Measurements from ENCODE around the gene FRMPD4. TPM values are rescaled to one million over a fixed set of nuclear protein-coding genes. Genes with fewer than 3 reads are reported as not detected.

FRMPD4 gene
- total and polyA plus RNA-seq, 2 of the 13 experiments (the other 11 are each of a cell fraction or from before 2014, with no cell fraction given), result not detected

DNA sequence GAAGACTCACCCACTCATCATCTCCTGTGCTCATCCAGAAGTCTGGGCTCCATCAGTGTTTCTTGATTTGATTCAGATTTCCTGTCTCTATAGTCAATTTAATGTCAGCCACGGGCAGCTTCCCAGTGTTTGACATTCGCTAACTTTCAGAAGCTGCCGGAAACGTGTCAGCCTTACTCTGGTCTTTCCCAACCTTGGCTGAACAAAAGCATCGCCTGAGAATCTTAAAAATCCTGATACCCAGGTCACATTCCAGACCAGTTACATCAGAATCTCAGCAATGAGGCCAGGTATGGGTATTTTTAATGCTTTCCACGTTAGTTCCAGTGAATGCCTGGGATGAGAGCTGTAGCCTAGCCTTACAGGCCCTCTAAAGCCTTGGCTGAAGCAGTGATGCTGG lies 233.8 kb downstream of the FRMPD4 start:
- no peak overlapping the region for H3K9ac ChIP-seq (ENCODE audit: insufficient read depth, low read depth, low read length)
- BruUV-seq (replicated peaks), result no TSS peak
- no peak for TF ChIP-seq SMC3 (IDR thresholded peaks at IDR 0.05; ENCODE audit: low read length)
- no peak for TF ChIP-seq POGZ (CRISPR knock-in tag; IDR thresholded peaks at IDR 0.05)
- no peak for TF ChIP-seq PRMT3 (CRISPR knock-in tag; IDR thresholded peaks at IDR 0.05; ENCODE audit: borderline replicate concordance, low read depth)
- TF ChIP-seq HOXA9 (CRISPR knock-in tag; IDR thresholded peaks at IDR 0.05; ENCODE audit: borderline replicate concordance), result no peak
- TF ChIP-seq SP2 (CRISPR knock-in tag; IDR thresholded peaks at IDR 0.05), result no peak
- TF ChIP-seq TARDBP (CRISPR knock-in tag; IDR thresholded peaks at IDR 0.05), result no peak
- TF ChIP-seq ZFP36 (IDR thresholded peaks at IDR 0.05; ENCODE audit: borderline replicate concordance, low read depth, low read length, partially characterized antibody), result no peak
- no peak for TF ChIP-seq ZNF160 (CRISPR knock-in tag; IDR thresholded peaks at IDR 0.05)
- no peak for TF ChIP-seq SALL1 (CRISPR knock-in tag; IDR thresholded peaks at IDR 0.05)
- TF ChIP-seq ZNF337 (CRISPR knock-in tag; IDR thresholded peaks at IDR 0.05; ENCODE audit: borderline replicate concordance, low read depth), result no peak
- TF ChIP-seq, protein P1, sequence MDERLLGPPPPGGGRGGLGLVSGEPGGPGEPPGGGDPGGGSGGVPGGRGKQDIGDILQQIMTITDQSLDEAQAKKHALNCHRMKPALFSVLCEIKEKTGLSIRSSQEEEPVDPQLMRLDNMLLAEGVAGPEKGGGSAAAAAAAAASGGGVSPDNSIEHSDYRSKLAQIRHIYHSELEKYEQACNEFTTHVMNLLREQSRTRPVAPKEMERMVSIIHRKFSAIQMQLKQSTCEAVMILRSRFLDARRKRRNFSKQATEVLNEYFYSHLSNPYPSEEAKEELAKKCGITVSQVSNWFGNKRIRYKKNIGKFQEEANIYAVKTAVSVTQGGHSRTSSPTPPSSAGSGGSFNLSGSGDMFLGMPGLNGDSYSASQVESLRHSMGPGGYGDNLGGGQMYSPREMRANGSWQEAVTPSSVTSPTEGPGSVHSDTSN (CRISPR knock-in tag; IDR thresholded peaks at IDR 0.05), result no peak
- TF ChIP-seq ZNF33A (CRISPR knock-in tag; IDR thresholded peaks at IDR 0.05; ENCODE audit: borderline replicate concordance), result no peak
- TF ChIP-seq TBP (CRISPR knock-in tag; IDR thresholded peaks at IDR 0.05), result no peak
- TF ChIP-seq ARNTL (CRISPR knock-in tag; IDR thresholded peaks at IDR 0.05), result no peak
- TF ChIP-seq KLF6 (CRISPR knock-in tag; IDR thresholded peaks at IDR 0.05), result no peak
- 40% methylated on average over 4 of the region's 6 CpGs for WGBS (ENCODE audit: low lambda C conversion rate)
- H3K4me3 ChIP-seq (replicated peaks in 1 of 3; ENCODE audit: insufficient read depth in 1 of 3, low read depth in 2 of 3, low read length in 3 of 3), result no peak overlapping the region
- no peaks in the 10 kb centered on the region for H3K36me3 ChIP-seq (replicated peaks in 1 of 2; ENCODE audit: control insufficient read depth in 1 of 2, insufficient read depth in 2 of 2, low read length in 2 of 2)
- H4K20me1 ChIP-seq (ENCODE audit: insufficient read depth, low read length), result no peaks in the 10 kb centered on the region
- ATAC-seq (no peak), DNase-seq (ENCODE audit: low spot score) (no peak), FAIRE-seq (no peak)
- H3K4me2 ChIP-seq (ENCODE audit: low read depth, low read length), result no peak overlapping the region
- CTCF ChIA-PET (ENCODE audit: low intra/inter-chr PET ratio, low total read pairs), result no interaction called here
- H2AFZ ChIP-seq (ENCODE audit: low read length), result no peak overlapping the region
- no peaks in the 10 kb centered on the region for H3K9me3 ChIP-seq (ENCODE audit: low read length)
- intact Hi-C loops (cut with micrococcal nuclease; ENCODE audit: unreplicated experiment) (no loop called here), in situ Hi-C loops (cut with HindIII; ENCODE audit: extremely low pct_ligation_motif_present, low pct_unique_long_range_greater_than_20kb) (no loop called here)
- no peaks in the 10 kb centered on the region for H3K27me3 ChIP-seq (ENCODE audit: control insufficient read depth in 1 of 2, insufficient read depth in 2 of 2, low read length in 2 of 2)
- no peak overlapping the region for H3K27ac ChIP-seq (ENCODE audit: extremely low read length, insufficient read depth, low read length)
- no peaks in the 10 kb centered on the region for H3K4me1 ChIP-seq (ENCODE audit: insufficient read depth, low read length)
- H3K79me2 ChIP-seq (ENCODE audit: insufficient read depth, low read length), result no peaks in the 10 kb centered on the region
- POLR2A ChIA-PET, result no interaction called here

Measured in HepG2 (cell line).